Measurements from ENCODE around the gene HPSE2.
A peak's percentile ranks its signal among the peaks of the same experiment; 100 is the strongest.
"Not testable (repeated sequence)": the region's sequence is repeated elsewhere in the genome, so short reads cannot be mapped to it uniquely, and the experiment has no call there.

HPSE2 gene

GRCh38 chr10:99005254-99005653 lies 230.4 kb downstream of the HPSE2 start:
- no peak for DNase-seq (ENCODE audit: low spot score)

DNA sequence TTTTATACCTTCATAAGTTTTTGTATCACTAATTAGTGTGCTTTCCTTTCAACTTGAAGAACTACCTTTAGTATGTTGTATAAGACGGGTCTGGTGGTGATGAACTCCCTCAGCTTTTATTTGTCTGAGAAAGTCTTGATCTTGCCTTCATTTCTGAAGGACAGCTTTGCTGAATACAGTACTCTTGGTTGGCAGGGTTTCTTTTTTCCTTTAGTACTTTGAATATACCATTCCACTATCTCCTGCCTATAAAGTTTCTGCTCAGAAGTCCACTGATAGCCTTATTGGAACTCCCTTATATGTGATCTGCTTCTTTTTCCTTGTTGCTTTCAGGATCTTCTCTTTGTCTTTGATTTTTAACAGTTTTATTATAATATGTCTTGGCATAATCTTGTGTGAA lies 230.9 kb downstream of the HPSE2 start:
- no peak for DNase-seq (ENCODE audit: low spot score)

DNA sequence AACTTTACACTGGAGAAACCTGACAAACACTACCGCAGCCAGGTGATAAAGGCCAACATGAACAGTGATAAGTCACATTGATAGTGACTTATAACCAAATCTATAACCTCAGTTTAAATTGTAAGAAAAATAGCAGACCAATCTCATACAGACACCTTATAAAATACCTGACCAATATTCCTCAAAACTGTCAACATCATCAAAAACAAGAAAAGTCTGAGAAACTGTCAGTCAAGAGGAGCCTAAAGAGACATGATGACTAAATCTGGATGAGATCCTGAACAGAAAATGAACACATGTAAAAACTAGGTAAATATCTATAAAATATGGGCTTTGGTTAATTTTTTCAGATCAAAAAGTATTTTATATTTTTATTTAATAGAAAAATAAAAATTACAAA lies 233.3 kb downstream of the HPSE2 start:
- no peak for DNase-seq (ENCODE audit: low spot score)

- no peak for DNase-seq (ENCODE audit: low spot score)
Observed at GRCh38 chr10:98997596-98997995, 238.1 kb downstream of the HPSE2 start.

GRCh38 chr10:98994030-98994429 lies 241.6 kb downstream of the HPSE2 start:
- DNase-seq (ENCODE audit: low spot score), result no peak

DNA sequence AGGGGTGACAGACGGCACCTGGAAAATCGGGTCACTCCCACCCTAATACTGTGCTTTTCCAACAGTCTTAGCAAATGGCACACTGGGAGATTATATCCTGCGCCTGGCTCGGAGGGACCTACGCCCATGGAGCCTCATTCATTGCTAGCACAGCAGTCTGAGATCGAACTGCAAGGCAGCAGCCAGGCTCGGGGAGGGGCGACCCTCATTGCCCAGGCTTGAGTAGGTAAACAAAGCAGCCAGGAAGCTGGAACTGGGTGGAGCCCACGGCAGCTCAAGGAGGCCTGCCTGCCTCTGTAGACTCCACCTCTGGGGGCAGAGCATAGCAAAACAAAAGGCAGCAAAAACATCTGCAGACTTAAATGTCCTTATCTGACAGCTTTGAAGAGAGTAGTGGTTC lies 251.9 kb downstream of the HPSE2 start:
- DNase-seq (ENCODE audit: low spot score), result not testable (repeated sequence)

- DNase-seq (ENCODE audit: low spot score), result no peak
Observed at GRCh38 chr10:98980353-98980752, 255.3 kb downstream of the HPSE2 start.

- DNase-seq (ENCODE audit: low spot score), result no peak
Observed at GRCh38 chr10:98971464-98971863, 264.2 kb downstream of the HPSE2 start.

DNA sequence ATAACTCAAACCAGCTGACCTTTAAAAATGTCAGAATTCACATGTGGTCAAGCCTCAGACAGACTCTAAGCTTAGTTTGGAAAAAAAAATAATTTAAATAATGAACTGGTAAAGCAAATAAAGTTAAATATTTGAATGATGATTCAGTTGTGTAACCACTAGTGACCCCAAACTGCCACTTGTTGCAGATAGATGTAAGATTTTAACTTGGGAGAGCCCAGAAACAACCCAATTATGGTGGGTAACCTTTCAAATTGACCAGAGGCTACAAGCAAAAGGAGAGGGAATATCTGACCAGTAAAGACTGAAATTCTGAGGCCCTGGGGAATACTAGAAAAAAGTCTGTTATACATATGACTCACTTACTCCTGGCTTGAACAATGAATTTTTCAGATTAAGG lies 268.1 kb downstream of the HPSE2 start:
- no peak for DNase-seq (ENCODE audit: low spot score)

- peak; percentile 6 for DNase-seq (ENCODE audit: low spot score)
Observed at GRCh38 chr10:98963608-98964007, 272.0 kb downstream of the HPSE2 start.

DNA sequence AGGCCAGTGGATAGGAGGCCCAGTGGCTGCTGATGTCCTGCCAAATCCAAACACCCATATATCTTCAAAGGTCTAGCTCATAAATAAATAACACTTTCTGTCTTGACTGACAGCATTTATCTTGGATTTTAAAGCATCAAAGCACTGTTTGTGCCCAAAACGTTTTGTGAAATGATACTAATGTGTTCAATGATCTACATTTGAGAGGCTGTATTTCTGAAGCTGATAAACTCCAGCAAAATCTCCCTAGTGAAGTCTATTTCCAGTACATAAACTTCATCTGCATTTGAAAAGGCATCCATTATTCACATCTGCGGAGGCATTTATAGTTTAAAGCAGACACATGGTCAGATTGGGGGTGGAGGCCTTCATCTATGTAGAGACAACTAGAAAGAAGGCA lies 276.3 kb downstream of the HPSE2 start:
- DNase-seq (ENCODE audit: low spot score), result no peak

- DNase-seq (ENCODE audit: low spot score), result no peak
Observed at GRCh38 chr10:98957801-98958200, 277.9 kb downstream of the HPSE2 start.

DNA sequence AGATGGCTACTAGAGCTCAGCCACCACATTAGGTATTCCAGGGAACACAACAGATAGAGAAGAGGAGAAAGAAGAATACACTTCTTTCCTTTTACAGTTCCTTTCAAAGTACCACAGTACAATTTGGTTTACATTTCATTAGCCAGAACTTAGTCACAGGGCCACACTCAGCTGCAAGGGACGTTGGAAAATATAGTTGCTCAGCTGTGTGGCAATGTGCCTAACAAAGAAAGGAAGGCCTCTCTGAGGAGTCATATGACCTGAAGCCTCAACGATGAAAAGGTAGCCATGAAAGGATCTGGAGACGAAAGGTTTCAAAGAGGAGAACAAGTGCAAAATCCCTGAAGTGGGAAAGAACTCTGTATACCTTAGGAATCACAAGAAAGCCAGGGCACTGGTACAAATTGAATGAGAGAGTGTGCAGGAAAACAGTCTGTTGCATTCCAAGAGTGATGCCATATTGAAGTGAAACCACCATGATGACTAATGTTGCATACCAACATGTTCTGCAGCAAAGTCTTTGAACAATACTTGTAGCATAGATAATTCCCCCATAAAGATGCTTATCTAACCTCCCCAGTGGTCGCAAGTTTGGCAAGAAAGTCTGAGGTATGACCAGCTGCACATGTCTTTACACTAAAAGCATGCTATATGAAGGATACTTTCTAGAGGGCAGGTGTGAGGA lies 278.9 kb downstream of the HPSE2 start:
- peak; percentile 24 for DNase-seq (ENCODE audit: low spot score)

- DNase-seq (ENCODE audit: low spot score), result no peak
Observed at GRCh38 chr10:98953251-98953650, 282.4 kb downstream of the HPSE2 start.

DNA sequence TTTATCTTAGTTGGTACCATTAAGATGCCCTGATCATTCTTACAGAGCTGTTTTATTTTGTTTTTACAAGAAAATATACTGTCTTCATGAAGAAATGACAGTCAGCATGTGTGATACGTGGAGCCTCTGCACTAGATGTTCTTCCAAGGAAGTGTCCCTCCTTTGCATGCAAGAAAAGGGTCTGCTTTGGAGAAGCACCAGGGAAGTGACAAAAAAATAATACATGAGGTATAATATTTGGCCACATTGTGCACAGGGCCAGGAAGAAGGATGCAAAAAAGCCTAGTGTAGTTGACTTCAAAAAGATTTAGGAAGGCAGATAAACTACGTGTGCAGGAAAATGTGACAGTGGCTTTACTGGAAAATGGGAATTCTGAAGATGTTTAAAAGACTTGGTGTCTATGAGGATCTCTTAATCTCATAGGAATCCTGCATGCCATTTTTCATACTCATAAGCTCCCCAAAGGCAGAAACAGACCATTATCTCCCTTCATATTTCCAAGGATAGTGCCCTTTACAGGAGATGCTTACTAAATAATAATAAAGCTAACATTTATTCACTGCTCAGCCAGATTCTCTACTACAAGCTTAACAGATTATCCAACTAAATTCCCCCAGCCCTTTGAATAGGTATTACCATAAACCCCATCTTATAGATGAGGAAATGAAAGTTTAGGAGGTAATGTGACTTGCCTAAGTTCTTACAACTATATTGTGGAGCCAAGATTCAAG lies 284.2 kb downstream of the HPSE2 start:
- no peak for DNase-seq (ENCODE audit: low spot score)

GRCh38 chr10:98950106-98950505 lies 285.5 kb downstream of the HPSE2 start:
- no peak for DNase-seq (ENCODE audit: low spot score)

DNA sequence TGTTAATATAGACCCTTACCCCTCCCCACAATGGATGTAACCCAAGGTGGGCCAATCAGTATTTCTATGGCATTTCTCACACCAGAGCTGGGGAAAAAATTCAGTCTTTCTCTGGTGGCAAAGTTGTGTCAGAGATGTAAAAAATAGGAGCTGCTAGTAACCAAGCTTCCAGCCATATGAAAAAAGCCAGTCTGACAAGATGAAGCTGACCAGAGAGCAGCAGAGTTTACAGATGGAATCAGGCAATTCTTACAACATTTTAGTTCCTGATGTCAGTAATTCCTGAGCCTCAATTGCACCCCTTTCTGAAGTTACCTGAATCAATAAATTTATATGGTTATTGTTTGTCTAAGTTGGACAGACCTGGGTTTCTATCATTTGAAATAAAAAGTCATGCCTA lies 286.3 kb downstream of the HPSE2 start:
- no peak for DNase-seq (ENCODE audit: low spot score)

DNA sequence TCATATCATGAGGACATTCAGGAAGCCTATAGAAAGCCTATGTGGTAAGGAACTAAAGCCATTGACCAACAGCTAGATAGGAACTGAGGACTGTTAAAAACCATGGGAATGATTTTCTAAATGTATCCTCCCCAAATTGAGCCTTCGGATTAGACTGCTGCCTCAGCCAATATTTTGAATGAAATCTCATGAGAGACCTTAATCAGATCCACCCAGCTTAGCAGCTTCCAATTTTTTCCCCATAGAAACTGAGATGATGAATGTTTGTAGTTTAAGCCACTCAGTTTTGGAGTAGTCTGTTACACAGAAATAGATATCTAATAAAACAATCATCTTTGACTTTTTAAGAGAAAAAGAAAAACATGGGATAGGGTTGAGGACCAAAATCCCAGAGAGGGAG lies 292.0 kb downstream of the HPSE2 start:
- DNase-seq (ENCODE audit: low spot score), result no peak

GRCh38 chr10:98929709-98930108 lies 305.9 kb downstream of the HPSE2 start:
- DNase-seq (ENCODE audit: low spot score), result no peak

DNA sequence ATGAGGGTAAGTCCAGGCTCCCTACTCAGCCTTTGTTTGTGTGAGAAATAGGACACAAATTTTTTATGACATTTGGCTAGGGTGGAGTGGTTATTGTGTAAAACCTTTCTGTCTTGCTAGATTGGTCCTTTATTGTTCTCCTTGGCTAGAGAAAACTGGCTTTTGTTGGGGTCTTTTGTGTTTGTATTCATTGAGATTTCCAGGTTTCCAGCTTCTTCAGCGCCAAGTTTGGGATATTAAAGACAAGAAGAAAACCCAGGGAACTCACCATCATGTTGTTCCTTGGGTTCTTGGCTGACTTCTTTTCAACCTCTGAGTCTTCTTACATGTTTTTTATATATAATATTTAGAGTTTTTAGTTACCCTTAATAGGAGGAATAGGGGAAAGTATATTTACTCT lies 310.0 kb downstream of the HPSE2 start:
- DNase-seq (ENCODE audit: low spot score), result no peak

- DNase-seq (ENCODE audit: low spot score), result no peak
Observed at GRCh38 chr10:98924526-98924925, 311.1 kb downstream of the HPSE2 start.

DNA sequence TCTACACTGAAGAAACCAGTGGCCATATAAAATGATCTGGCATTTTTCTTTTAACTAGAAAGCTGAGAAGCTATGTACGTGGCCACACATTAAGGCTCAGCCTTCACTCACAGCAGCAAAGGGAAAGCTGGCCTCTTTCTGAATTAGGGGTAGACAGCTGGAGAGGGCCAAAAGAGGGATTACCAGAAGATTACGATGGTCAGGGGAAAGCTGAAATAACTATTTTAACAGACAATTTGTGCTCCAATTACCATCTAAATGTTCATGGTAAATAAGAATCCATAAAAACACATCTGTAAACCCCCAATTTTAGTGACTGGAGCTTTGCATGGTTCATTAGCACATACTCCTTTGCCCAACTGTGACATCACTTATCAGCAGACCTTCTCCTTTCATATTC lies 314.3 kb downstream of the HPSE2 start:
- no peak for DNase-seq (ENCODE audit: low spot score)

GRCh38 chr10:98920807-98921206 lies 314.8 kb downstream of the HPSE2 start:
- no peak for DNase-seq (ENCODE audit: low spot score)

DNA sequence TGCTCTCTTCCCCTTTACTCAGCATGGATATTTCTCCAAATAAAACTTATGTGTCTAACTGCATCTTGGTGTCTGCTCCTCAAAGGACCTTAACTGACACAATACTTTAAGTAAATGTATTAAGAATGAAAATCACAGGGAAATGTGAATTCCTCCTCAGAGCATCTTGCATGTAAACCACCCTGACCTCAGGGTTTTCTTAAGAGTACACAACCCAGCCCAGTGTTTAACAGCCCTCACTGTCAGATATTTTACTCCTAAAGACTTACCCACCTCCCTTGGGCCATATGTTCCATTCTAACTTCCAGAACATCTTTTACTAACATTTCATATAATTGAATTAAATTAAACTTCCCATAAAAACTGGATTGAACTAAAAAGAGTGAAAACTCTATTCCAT lies 315.3 kb downstream of the HPSE2 start:
- no peak for DNase-seq (ENCODE audit: low spot score)
